Stimulated activated CD8-positive, alpha-beta memory T cell treated with anti-CD3 and anti-CD28 coated beads, Interleukin-7, amount 100 ng/mL, for 4 hours (primary cell): ENCODE data around the gene EMP2.
"Not testable (repeated sequence)": the region's sequence is repeated elsewhere in the genome, so short reads cannot be mapped to it uniquely, and the experiment has no call there.

Experiments
- DNase-seq, 2 donors: peaks; one replicate each; pipeline ENCODE4 v3.0.0-alpha.2; 2020; ENCODE audit warnings: low read depth in 2 of 2

Gene EMP2

DNA sequence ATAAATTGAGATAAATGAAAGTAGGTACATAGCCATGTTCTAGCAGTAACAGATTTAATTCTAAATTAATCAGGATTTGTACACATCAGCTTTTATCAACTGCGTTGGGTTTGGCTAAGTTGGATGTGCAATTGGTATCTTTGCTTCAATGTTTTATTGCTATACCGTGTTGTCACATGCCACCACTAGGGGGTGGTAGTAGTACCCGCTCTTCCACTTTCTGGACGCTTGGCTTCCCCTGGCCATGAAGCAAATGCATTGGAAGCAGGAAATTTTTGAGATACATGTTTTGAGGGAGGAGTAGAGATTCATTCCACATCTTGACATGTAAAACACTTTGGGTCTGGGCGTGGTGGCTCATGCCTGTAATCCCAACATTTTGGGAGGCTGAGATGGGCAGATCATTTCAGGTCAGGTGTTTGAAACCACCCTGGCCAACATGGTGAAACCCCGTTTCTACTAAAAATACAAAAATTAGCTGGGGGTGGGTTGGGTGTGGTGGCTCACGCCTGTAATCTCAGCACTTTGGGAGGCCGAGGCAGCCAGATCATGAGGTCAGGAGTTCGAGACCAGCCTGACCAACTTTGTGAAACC lies 58.6 kb downstream of the EMP2 start:
- DNase-seq: no peak

DNA sequence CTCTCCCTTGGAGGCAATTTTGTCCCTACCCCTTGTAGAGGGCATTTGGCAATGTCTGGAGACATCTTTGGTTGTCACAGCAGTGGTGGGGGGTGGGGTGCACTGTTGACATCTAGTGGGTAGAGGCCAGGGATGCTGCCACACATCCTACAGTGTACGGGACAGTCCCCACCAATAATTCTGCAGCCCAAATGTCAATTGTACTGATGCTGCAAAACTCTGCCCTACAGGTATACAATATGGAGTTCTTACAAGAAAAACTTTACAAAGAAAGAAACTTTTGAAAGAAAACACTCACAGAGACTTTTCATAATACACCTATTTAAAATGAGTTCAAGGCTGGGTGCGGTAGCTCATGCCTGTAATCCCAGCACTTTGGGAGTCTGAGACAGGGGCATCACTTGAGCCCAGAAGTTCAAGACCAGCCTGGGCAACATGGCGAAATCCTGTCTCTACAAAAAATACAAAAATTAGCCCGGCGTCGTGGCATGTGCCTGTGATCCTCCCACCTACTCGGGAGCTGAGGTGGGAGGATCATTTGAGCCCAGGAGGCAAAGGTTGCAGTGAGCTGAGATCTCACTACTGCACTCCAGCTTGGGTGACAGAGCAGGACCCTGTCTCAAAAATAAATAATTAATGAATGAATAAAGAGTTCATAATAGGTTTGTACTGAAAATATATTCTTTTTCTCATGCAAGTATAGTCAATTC lies 59.4 kb downstream of the EMP2 start:
- no peak for DNase-seq

DNA sequence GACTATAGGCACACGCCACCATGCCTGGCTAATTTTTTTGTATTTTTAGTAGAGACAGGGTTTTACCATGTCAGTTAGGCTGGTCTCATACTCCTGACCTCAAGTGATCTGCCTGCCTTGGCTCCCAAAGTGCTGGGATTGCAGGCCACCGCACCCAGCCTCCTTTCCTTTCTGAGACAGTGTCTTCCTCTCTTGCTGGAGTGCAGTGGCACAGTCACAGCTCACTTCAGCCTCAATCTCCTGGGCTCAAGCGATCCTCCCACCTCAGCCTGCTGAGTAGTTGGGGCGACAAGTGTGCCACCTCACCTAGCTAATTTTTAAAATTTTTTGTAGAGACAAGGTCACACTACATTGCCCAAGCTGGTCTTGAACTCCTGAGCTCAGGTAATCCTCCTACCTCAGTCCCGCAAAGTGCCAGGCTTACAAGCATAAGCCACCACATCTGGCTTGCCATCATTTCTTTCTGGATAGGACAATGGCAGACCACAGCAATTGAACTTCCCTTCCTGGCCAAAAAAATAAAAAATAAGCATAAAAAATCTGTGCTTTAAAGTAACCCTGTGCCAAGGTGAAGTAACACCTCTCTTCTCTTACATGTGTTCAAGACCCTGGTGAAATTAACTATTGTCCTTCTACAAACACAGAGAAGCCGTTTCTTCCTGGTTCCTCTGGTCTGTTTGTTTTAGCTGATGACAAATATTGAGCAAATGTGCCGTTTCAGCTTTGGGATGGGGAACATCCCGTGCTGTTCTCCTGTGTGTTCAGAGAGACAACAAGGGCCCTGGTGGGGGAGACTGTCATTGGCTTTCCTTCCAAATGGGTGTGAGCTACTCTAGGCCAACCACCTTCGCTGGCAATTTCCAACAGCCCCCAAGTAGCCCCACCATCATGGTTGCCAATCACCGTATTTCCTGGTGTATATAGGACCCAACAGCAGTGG lies 60.2 kb downstream of the EMP2 start:
- DNase-seq: no peak

DNA sequence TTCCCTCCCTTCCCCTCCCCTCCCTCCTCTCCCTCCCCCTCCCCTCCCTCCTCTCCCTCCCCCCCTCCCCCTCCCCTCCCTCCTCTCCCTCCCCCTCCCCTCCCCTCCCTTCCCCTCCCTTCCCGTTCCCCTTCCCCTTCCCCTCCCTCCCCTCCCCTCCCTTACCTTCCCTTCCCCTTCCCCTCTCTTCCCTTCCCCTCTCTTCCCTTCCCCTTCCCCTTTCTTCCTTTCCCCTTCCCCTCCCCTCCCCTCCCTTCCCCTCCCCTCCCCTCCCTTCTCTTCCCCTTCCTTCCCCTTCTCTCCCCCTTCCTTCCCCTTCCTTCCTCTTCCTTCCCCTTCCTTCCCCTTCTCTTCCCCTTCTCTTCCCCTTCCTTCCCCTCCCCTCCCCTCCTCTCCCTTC lies 61.1 kb downstream of the EMP2 start:
- no peak for DNase-seq

DNA sequence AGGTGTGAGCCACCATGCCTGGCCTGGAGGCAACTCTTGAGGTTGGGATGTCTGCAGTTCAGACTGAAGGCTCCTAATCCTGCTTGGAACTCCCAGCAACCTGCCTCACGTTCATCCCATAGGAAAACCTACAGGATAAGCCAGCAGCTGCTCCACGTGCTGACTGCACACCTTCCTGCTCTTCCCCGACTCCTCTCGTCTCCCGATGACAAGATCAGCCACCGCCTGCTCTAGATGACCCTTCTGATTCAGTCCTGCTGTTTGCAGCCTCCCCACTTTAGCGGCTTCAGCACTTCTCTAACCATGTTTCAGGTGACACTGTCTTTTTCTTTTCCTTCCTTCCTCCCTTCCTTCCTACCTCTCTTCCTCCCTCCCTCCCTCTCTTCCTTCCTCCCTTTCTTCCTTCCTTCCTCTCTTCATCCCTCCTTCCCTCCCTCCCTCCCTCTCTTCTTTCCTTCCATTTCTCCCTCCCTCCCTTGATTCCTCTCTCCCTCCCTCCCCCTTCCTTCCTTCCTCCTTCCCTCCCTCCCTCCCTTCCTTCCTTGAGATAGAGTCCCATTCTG lies 61.8 kb downstream of the EMP2 start:
- no peak for DNase-seq

DNA sequence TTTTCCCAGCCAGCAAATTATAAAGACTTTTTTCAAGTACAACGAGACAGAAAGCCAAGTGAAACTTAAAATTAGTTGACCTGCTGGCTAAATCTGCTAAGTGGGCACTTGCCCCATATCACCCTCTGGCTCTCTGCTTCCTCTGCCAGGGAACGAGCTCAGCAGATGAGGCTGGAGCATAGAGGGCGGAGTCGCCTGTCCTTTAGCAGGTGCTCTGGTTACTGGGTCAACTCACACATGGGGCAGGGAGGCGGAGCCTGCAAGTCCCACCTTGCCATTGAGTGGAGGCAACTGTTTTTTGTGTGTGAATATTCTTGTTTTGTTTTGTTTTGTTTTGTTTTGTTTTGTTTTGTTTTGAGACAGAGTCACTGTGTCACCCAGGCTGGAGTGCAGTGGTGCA lies 62.5 kb downstream of the EMP2 start:
- no peak for DNase-seq

DNA sequence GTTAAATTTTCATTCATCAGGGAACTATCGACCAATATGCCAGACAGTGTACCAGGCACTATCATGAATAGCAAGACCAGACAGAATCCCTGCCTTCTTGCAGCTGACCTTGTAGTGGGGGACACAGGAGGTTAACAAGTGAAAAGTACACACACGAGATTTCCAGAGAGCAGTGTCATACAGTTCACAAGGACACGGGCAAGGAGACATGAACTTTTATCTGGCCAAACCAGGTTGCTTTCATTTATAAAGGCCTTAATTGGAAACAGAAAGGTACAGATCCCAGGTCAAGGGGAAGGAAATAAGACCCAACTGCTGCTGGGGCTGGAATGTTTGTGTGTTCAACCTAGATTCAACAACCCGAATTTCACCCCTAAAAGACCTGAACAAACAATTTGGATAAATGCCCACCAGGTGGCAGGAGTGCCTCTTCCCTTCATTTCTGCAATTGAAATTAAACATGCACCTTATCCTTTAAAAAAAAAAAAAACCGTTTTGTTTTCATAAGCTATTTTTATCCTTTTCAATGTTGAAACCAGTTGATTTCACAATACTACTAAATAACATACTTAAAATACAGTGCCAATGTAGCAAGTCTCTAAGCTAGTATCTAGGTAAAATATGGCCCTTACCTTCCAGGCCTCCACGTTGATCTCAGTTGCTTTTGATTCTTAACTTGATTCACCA lies 65.9 kb downstream of the EMP2 start:
- no peak for DNase-seq

DNA sequence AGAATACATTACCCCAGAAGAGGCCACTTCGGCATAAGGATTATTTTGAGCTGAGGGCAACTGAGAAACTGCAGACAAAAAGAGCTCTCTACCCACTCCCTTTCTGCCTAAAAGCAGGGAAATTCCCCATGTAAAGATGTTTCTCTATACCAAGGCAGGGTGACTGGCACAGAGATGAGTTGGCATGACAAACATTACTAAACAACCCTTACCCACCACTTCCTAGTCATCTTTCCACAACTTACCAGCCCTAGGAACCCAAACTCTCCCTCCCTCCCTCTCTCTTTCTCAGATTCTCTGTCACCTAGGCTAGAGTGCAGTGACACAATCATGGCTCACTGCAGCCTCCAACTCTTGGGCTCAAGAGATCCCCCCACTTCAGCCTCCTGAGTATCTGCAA lies 68.6 kb downstream of the EMP2 start:
- DNase-seq: no peak

DNA sequence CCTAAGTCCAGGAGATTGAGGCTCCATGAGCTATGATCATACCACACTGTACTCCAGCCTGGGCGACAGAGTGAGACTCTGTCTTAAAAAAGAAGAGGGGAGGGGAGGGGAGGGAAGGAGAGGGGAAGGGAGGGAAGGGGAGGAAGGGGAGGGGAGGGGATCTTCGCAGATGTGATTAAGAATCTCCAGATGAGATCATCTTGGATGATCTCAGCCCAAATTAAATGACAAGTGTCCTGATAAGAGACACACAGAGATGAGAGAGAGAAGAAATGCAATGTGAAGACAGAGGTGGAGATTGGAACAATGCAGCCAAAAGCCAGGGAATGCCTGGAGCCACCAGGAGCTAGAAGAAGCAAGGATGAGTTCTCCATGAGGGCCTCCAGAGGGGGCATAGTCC lies 70.1 kb downstream of the EMP2 start:
- no peak for DNase-seq

DNA sequence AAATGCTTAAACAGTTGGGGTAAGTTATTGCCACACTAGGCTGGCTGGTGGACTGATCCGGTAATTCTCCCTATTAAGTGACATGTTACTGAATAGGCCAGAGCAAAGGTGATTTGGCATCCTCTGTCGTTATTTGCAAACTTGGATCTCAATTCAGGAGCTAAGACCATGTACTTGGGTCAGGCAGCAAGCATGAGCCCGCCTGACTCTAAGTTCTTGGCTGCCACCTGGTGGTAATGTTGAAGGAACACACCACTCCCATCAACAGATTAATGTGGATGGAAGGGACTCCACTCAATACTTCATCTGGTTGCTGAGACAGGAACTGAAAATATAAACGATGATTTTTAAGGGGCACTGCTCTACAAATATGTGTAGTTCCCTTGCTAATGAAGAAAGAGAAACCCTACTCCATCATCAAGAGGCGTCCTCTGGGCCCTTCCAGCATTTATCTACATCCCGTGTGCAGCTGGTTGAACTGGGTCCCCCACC lies 70.8 kb downstream of the EMP2 start:
- peak; percentile 29 to 30 for DNase-seq

DNA sequence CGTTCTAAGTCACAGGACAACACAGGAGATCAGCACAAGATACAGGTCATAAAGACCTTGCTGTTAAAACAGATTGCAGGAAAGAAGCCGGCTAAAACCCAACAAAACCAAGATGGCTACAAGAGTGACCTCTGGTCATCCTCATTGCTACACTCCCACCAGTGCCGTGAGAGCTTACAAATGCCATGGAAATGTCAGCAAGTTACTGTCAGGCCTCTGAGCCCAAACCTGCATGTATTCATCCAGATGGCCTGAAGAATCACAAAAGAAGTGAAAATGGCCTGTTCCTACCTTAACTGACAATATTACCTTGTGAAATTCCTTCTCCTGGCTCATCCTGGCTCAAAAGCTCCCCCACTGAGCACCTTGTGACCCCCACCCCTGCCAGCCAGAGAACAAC lies 75.1 kb downstream of the EMP2 start:
- not testable (repeated sequence) for DNase-seq

DNA sequence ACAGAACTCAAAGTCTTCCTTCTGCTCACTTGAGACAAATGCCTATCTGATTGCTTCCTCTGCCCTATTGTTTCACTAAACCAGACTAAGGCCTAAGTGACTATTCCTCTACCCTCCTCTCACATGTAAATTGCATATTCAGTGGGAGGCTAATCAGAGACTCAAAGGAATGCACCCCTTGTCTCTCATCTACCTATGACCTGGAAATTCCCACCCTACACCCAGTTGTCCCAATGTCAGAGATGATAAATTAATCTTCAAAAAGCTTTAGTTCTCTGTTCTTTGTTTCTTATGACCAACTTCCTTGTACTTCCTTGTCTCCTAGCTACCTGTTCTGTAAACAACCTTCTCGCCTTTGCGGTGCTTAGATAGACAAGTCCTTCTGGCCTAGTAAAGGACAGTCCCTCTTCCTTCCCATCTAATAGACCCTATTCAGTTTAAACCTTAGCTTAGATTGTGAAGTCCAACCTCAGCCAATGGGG lies 76.0 kb downstream of the EMP2 start:
- DNase-seq: no peak

DNA sequence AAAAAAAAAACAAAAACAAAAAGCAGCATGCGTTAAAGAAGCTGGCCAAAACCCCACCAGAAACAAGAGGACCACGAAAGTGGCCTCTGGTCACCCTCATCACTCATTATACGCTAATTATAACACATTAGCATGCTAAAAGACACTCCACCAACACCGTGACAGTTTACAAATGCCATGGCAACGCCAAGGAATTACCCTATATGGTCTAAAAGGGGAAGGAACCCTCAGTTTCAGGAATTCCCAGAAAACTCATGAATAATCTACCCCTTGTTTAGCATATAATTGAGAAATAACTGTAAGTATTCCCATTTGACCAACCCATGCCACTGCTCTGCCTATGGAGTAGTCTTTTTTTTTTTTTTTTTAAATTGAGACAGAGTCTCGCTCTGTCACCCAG lies 77.6 kb downstream of the EMP2 start:
- DNase-seq: no peak

DNA sequence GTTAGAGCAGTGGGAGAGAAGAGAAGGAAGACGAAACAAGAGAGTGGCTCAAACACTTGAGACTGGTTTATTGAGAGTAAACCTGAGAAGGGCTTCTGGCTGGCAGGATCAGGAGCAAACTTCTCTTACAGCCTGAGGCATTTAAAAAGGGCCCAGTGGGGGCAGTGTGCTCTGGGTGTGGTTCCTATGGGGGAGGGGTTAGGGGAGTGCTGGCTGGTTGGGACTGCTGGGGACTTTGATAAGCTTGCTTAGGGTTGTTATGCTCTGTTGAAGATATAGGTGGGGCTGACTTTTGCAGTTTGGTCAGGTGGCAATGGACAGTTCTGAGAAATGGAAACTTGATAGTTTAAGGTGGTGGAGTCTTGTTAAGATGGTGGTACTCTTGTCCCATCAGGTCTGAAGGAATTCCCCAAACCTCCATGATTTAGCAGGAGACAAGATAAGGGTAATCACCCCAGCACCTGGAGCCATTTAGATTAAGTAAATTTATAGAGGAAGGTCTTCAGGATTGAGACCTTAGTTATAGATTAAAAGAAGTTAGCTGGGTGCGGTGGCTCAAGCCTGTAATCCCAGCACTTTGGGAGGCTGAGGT lies 79.3 kb downstream of the EMP2 start:
- no peak for DNase-seq

DNA sequence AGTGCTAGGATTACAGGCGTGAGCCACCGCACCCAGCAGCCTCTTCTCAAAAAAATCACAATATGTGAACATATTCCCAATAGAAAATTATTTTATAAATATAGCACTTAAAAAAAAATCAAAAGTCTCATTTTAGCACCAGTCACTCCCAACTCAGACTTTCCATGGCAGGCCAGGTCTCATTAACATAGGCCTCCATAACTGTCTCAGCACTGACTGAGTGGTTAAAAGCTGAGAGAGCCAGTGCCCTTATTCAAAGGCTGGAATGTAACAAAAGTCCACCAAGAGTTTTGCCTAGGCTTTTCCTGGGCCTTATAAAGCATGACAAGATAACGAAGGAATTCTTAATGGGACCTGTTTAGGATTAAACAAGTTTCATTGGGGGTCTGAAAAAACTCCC lies 79.8 kb downstream of the EMP2 start:
- DNase-seq: no peak

DNA sequence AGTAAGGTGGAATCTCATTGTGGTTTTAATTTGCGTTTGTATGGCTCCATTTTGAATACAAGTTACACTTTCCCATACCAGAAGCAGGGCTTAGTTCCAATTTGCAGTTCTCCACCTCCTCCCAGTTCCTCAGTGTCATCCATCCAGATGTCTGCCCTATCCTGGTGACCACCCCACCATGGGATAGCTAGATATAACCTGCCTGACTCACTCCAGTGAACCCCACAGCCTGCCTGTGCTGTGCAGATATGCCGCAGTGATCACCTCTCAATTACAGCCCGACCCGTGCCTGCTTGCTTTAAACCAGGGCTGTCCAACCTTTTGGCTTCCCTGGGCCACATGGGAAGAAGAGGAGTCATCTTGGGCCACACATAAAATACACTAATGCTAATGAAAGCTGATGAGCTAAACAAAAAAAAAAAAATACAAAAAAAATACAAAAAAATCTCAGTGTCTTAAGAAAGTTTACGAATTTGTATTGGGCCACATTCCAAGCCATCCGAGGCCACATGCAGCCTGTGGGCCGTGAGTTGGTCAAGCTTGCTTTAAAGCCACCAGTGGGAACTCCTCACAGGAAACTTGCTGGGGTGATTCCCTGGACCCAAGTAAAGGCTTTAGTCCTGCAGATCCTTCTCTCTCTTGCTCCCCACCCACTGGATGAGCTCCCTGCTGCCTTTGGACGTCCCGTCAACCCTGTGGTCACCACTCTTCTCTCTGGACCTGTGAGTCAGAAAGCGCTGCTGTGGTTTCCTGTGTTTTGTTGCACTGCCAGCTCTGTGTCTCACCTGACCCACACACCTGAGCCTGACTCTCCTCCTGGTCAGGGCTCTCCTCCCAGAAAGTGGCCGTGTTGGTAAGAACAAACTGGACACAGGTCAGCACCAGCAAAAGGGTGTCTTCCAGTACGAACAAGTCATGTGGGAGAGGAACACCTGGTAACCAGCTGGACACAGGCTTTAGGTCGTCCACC lies 83.0 kb downstream of the EMP2 start:
- no peak for DNase-seq

DNA sequence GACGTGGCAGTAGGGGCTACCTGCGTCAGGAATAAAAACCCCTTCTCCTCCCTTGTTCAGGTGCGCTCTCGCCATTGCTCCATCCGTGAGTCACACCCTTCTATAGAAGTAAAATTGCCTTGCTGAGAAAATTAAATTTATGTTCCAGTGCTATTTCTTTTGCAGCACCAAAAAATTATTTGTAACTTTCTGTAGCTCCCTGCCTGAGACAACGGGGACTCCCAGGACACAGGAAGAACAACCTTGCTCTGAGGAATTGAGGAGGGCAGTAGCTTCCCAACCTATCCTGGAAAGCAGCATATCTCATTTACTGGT lies 85.4 kb downstream of the EMP2 start:
- no peak for DNase-seq

DNA sequence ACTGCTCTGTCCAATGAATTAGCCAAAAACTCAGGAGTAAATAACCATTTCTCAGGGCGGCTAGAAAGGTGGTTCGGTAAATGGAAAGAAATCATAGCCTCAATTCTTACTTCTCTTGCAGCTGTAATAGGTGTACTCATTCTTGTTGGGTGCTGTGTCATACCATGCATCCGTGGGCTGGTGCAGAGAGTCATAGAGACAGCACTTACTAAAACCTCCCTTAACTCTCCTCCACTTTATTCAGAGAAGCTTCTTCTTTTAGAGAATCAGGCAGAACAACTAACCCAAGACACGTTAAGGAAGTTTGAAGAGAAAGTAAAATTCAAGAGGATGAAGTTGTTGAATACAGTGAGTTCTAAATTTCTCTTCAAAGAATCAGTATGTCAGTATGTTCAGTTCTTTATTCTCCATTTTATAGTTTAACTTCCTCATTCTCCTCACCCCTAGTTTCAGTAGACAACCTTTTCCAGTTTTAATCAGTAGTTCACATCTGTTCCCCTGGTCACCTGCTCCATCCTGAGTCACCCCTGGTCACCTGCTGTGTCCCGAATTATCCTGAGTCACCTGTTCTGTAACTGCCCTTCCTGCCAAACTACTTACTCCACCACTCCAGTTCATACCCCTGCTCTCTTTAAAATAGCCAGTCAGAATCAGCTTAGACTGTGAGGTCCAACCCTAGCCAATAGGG lies 85.9 kb downstream of the EMP2 start:
- no peak for DNase-seq

DNA sequence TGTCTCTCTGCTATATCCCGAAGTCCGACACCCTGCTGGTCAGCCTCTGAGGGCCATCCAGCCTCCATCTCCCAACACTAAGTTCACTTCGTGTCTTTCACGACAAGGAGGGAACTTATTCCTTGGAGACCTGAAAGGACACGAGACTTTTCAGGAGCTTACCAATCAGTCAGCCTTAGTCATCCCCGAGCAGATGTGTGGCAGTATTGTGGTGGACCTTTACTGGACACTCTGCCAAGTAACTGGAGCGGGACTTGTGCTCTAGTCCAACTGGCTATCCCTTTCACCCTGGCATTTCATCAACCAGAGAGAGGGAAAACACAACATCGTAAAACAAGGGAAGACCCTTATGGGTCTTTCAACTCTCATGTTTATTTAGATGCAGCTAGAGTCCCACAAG lies 87.1 kb downstream of the EMP2 start:
- no peak for DNase-seq

DNA sequence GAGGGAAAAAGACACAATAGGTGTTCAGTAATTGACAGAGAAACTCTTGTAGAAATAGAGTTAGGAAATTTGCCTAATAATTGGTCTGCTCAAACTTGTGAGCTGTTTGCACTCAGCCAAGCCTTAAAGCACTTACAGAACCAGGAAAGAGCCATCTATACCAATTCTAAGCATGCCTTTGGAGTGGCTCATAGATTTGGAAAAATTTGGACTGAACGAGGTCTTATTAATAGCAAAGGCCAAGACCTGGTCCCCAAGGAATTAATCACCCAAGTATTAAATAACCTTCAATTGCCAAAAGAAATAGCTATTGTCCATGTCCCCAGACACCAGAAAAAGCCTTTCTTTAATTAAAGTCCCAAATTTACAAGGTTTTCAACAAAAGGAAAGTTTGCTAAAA lies 90.3 kb downstream of the EMP2 start:
- no peak for DNase-seq
